Measurements from ENCODE around the gene SECTM1.

DNA sequence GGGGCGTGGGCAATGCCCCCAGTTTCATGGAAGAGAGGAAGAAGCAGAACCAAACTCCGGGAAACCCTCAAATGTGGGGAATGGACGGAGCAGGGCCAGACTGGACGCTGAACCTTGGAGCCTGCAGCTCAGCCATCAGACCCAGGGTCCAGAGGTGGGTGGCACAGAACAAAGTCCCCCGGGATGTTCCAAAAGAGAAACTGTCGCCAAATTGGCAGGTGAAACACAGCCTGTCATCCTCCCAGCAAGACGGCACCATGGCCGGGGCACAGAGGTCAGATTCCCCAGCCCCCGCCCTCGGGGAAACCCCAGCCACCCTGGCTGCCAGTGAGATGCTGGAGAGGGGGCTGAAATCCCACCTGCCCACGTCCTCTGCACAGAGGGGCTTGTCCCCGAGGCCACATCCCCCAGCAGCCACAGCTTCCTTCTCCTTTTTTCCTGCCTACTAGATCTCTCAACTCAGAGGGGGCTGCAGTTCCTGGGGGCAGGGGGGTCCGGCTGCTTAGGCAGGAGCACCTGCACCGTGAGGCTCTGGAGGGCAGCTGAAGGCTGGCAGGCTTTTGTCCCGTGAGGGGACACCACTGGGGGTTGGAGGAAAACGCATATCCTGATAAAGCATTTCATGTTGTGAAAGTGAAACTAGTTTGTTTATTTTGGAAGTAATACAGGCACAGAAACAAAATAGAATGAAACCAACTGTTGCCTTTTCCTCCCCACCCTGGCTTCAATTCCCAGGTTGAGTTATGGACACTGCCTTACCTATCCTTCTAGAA lies 1.2 kb upstream of the SECTM1 start:
- TF ChIP-seq, protein P1, sequence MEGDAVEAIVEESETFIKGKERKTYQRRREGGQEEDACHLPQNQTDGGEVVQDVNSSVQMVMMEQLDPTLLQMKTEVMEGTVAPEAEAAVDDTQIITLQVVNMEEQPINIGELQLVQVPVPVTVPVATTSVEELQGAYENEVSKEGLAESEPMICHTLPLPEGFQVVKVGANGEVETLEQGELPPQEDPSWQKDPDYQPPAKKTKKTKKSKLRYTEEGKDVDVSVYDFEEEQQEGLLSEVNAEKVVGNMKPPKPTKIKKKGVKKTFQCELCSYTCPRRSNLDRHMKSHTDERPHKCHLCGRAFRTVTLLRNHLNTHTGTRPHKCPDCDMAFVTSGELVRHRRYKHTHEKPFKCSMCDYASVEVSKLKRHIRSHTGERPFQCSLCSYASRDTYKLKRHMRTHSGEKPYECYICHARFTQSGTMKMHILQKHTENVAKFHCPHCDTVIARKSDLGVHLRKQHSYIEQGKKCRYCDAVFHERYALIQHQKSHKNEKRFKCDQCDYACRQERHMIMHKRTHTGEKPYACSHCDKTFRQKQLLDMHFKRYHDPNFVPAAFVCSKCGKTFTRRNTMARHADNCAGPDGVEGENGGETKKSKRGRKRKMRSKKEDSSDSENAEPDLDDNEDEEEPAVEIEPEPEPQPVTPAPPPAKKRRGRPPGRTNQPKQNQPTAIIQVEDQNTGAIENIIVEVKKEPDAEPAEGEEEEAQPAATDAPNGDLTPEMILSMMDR (IDR thresholded peaks at IDR 0.05), result no peak
- TF ChIP-seq POLR2A (IDR thresholded peaks at IDR 0.05; ENCODE audit: low read length) (no peak), RAD21 (conservative IDR thresholded peaks at IDR 0.05 in 1 of 2, IDR thresholded peaks at IDR 0.05 in 1 of 2) (no peak), KDM1A (IDR thresholded peaks at IDR 0.05; ENCODE audit: low read depth) (no peak)
- TF ChIP-seq, protein P2, sequence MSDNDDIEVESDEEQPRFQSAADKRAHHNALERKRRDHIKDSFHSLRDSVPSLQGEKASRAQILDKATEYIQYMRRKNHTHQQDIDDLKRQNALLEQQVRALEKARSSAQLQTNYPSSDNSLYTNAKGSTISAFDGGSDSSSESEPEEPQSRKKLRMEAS (IDR thresholded peaks at IDR 0.05), result no peak
